Globus pallidus (tissue), 1 donor: ENCODE measurements around the gene PRPH2.
"Not testable (repeated sequence)": the region's sequence is repeated elsewhere in the genome, so short reads cannot be mapped to it uniquely, and the experiment has no call there.

Experiments
- DNase-seq: peaks from one replicate; pipeline ENCODE4 v3.0.0-alpha.2; 2015; ENCODE audit warnings: low spot score

PRPH2 gene

GRCh38 chr6:42698217-42698616 lies 24.2 kb downstream of the PRPH2 start:
- no peak for DNase-seq

DNA sequence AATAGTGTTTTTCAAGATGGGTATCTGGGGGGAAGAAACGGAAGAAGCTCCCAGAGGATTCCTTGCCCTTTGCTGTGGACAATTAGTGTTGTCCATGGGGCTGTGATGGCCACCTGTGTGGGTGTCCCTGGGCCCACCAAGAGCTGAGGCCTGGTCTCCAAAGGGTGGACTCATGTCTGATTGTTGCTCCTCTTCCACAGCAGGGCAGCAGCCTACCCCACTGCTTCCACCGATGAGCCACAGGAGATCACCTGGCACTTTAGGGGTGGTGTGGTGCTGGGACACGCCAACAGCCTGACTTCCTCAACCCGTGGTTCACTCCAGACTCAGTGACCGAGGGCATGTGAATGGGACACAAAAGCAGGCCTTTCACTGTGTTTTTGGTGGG lies 25.1 kb downstream of the PRPH2 start:
- no peak for DNase-seq

DNA sequence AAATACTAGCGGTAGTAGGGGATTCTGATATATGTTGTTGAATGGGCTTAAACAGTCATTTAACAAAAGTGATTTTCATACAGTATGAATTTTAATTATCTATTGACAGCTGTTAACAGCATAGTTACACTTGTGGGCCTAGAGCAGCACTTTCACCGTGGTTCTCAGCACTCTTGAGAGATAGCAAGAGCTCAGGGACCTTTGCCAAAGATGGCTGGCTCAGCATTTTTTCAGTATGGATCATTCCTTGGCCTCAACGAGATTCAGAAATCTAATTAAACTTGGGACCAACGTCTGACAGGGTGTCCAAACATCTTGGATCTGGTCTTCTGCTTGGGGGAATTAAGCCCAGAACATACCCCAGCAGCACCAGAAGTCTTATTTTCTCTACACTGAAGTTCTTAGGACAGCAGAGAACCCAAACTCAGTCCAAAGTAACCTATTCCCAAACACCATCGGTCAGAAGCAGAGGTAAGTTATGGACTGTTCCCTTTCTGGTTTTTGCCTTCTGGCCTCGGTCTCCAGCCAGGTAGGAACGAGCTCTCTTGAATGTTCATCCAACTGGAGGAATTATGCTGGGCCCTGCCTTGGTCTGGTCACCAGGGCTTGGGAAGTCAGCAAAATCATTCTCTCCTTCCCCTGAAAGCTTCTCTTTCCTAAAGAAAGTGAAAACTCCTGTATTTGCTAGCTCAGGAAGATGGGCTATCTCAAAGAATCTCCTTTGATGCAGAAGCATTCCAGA lies 25.7 kb downstream of the PRPH2 start:
- no peak for DNase-seq

DNA sequence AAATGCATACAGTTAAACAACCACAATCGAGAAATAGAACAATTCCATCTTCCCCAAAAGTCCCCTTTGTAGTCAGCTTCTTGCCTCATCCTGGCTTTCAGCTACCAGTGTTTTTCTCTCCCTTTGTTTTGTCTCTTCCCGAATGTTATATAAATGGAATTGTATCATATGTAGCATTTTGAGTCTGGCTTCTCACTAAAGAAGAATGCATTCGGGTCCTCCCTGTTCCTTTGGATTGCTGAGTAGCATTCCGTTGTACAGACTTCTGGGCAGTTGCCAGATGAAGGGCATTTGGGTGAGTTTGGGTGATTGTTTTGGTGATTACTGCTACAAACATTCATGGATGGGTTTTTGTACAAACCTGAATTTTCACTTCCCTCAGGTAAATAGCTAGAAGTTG lies 27.8 kb downstream of the PRPH2 start:
- no peak for DNase-seq

- DNase-seq: no peak
Measured at GRCh38 chr6:42693725-42694323, 28.6 kb downstream of the PRPH2 start.

DNA sequence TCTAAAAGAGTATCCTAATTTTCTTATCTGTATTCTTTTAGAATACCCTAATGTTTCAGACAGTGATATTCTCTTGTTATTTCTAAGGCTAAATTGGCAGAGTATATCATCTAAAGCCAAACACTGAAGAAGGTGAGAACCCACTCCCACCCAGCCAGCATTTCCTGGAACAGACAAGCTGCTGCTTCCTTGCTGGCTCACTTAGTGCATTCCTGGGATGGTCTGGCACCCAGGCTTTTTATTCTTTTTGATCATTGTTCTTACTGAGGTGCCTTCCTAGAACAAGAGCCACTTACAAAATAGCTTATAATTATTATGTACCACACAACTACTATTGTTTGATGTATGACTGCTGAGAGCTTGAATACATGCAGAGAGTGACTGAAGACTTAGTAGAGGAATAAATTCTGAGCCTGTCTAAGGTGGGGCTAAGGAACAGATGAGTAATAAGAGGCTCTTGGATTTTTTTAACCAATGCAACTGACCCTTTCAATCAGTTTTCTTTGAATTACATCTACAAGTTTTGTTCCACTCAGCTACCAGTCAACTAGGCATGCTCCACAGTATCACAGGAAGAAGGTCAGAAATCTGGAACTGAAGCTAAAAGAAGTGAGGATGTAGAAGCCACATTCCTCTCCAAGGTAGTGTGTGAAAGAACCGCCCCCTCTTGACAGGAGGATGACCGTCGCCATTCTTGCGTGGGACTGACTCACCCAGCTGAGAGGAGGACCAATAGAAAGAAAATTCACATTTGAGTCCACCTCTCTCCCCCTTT lies 30.1 kb downstream of the PRPH2 start:
- DNase-seq: no peak

- DNase-seq: no peak
Measured at GRCh38 chr6:42690872-42691271, 31.5 kb downstream of the PRPH2 start.

GRCh38 chr6:42690151-42690702 lies 32.2 kb downstream of the PRPH2 start:
- DNase-seq: no peak

DNA sequence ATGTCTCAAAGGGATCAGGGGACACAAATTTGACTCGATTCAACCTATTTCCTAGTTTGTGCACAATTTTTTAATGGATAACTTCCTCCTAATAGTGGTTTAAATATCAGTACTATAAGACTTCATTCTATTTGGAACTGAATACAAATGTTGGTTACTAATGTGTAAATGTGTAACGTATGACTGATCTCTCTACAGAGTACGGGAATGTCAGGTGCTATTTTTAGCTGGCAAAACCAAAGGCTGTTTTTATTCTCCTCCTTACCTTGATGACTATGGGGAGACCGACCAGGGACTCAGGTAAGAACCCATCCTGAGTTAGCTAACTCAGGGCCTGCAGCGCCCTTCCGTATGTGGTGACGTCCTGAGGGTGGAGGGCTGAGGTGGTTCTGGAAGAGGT lies 33.0 kb downstream of the PRPH2 start:
- no peak for DNase-seq

- no peak for DNase-seq
Measured at GRCh38 chr6:42688281-42688680, 34.1 kb downstream of the PRPH2 start.

GRCh38 chr6:42679358-42679757 lies 43.0 kb downstream of the PRPH2 start:
- no peak for DNase-seq

GRCh38 chr6:42674780-42675179 lies 47.6 kb downstream of the PRPH2 start:
- DNase-seq: no peak

GRCh38 chr6:42674368-42674767 lies 48.0 kb downstream of the PRPH2 start:
- not testable (repeated sequence) for DNase-seq

DNA sequence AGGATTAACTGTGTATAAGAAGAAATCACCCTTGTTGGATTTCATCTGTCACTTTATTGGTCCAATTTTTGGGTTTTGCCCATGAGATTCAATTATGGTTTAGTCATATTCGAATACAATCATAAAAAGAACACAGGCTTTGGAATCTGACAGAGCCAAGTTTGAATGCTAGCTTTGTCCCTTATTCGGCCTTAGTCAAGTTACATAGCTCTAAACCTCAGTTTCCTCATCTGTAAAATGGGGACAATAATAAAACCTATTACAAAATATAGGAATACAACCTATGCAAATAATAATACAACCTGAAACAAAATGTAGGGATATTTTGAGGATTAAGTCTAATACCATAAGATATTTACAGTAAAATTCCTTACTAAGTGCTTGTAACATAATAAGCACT lies 57.7 kb downstream of the PRPH2 start:
- no peak for DNase-seq

- DNase-seq: peak; percentile 72
Measured at GRCh38 chr6:42661540-42662153, 60.8 kb downstream of the PRPH2 start.

GRCh38 chr6:42659806-42660205 lies 62.6 kb downstream of the PRPH2 start:
- DNase-seq: no peak

DNA sequence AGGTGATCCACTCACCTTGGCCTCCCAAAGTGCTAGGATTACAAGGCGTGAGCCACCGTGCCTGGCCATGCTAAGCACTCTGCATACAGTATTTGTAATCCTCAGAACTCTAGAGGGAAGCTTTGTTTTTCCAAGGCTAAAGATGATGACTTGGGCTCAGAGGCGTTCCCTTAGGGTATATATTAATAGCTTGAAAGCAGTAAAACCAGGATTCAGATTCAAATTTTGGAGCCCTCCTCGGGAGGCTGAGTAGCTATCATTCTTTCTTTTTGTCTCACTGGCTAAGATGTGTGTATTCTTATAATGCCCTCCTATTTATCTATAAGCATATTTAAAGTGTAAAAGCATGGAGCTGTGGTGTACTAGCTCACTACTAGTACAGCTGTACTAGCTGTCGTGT lies 68.5 kb downstream of the PRPH2 start:
- no peak for DNase-seq

GRCh38 chr6:42652024-42652746 lies 70.2 kb downstream of the PRPH2 start:
- no peak for DNase-seq
